GM21390 (cell line): Measurements from ENCODE around the gene SLC44A3.
"Not testable (repeated sequence)": the region's sequence is repeated elsewhere in the genome, so short reads cannot be mapped to it uniquely, and the experiment has no call there.

Experiments
- ATAC-seq: cut with Tn5 transposase; IDR thresholded peaks from one replicate; pipeline ENCODE4 v1.9.1; 2021; ENCODE audit not compliant: unreplicated experiment

SLC44A3 gene

GRCh38 chr1:94832931-94833585, 12.9 kb downstream of the SLC44A3 start:
- ATAC-seq: no peak

- ATAC-seq: no peak
Observed at GRCh38 chr1:94836891-94837290, 16.7 kb downstream of the SLC44A3 start.

DNA sequence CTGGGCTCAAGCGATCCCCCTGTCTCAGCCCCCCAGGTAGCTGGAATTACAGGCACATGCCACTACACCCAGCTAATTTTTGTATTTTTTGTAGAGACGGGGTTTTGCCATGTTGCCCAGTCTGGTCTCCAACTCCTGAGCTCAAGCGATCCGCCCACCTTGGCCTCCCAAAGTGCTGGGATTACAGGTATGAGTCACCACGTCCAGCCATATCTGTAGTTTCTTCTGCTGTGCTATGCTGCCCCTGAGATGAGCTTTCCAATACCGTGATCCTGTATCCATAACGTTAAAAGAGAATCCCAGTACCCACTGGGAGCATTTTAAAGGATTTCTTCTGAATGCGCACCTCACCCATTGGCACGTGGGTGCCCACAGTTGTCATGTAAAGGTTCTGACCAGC, 20.2 kb downstream of the SLC44A3 start:
- ATAC-seq: not testable (repeated sequence)

GRCh38 chr1:94840808-94841207, 20.7 kb downstream of the SLC44A3 start:
- no peak for ATAC-seq

DNA sequence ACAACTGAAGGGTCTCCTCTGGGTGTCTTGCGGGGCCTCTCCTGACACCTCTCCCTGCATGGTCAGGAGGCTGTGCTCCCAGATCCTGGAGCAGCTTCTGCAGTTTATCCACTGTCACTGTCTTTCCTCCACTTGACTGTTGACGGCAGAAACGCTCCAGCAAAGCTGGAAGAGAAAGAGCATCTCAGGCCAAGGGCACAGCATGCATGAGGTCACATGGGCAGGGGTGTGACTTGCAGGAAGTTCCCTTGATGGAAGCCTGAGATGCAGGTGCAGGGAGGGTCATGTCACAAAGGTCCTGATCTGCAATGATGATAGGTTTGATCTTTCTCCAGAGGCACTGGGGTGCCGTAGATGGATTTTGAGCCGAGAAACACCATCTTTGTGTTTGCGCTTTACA, 23.3 kb downstream of the SLC44A3 start:
- ATAC-seq: no peak

- no peak for ATAC-seq
Observed at GRCh38 chr1:94843846-94844245, 23.7 kb downstream of the SLC44A3 start.

DNA sequence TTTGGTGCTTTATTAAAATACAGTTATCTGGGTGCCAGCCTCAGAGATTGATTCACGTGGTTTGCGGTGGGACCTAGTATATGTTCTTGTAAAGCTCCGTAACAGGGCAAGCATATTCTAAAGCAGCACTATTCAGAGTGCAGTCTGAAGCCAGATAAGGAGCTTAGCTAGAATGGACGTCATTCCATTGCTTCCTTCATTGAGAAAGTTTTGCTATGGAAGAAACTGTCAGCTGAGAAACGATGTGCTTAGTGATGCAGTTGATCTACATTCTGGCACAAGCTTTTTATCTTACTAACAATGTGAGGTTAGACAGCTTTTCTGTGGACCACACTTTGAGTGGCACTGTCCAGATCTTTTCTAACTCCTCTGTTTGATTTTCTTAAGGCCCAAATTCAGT, 26.2 kb downstream of the SLC44A3 start:
- no peak for ATAC-seq

DNA sequence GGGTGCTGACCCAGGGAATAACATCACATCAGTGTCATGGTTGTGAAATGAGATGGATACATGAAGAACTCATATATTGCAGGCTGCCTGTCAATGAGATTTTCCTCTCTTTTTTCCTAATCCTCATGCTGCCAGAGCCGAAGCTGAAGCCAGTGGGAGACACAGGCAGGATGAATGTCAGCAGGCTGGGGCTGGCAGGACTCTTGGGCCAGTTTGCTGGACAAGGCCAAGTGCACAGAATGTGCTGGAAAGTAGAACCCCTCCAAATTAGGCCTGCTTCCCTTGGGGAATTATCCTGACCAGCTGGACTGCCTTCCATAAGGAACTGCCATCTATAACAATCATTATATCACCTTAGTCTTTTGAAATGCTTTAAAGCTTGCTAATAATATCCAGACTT, 31.4 kb downstream of the SLC44A3 start:
- ATAC-seq: no peak

DNA sequence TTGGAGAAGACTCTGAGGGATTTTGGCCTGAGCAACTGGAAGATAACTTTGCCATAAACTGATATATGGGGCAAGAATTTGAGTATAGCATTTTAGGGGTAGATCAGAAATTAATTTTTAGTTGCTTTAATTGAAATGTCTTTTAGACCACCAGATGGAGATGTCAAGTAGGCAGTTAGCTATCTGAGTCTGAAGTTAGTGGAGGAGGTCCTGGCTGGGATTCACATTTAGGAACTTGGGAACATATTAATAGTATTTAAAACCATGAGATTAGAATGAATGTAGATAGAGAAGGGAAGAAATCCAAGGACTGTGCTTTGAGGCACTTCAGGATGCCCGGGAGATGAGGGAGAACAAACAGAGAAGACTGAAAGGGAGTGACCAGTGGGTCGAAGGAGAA, 32.6 kb downstream of the SLC44A3 start:
- no peak for ATAC-seq

DNA sequence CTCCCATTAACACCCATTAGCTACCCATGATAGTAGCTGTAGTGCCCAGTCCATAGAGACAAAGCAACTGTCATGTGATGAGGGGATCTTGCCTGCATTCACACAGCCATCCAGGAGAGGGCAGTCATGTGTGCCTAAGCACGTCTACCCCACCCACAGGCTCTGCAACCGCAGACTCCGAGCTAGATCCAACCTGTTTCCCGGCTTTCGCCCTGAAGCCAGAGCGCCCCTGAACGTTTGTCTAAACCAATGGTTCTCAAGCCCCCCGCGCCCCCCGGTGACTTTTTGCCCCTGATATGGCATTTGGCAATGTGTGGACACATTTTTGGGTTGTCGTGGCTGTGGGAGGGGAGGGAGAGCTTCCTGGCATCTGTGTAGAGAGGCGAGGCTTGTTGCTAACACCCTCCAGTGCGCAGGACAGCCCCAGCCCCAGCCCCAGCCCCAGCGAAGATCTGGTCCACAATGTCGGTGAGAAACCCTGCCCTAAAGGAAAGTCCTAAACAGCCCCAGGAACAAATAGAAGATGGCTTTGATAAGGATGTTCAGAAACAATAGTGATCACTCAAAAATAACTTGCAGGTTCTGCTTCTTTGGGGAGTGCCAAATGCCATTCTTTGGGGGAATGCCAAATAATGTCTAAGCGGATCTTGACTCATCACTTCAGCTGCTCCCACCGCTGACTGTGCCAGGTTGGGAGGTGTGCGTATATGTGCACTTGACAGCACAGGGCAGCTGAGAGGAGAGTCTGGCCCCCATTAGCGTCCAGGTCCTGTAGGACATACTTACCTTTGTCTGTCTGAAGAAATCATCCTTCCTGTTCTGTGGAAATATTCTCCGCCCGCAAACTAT, 34.5 kb downstream of the SLC44A3 start:
- ATAC-seq: peak; percentile 99

DNA sequence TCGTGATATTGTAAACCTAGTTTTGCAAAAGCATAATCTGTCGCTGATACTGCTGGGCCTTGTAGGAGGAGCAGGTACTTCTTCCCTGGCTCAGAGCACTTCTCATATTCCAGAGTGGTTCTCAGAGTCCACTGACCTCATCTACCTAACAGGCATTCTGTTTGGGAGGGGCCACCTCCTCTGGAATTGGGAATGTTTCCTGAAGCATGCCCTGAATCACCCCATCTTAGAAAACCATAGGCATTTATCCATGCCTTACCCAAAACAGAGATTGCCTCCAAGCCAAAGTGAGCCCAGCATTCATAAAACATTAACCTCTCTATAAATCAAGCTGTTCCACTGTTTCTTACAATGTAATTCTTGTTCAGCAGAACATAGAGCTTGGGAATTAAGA, 35.1 kb downstream of the SLC44A3 start:
- no peak for ATAC-seq

DNA sequence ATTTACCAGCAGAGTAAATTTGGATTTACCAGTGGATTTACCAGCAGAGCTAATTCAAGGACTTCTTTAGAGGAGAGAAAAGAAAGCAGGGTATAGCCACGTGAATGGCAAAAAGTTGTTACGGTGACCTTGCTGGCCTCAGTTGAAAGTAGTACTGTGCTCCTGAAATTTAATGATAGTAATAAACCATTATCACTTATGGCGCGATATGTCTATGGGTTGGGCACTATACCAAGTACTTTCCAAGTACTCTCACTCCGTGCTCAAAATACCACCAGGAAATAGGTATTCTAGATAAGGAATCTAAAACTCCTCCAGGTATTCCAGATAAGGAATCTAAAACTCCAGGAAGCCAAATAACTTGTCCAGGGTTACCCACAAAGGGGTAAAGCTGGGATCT, 35.8 kb downstream of the SLC44A3 start:
- ATAC-seq: no peak

GRCh38 chr1:94856868-94857267, 36.7 kb downstream of the SLC44A3 start:
- ATAC-seq: no peak

- ATAC-seq: no peak
Observed at GRCh38 chr1:94858276-94858675, 38.1 kb downstream of the SLC44A3 start.

DNA sequence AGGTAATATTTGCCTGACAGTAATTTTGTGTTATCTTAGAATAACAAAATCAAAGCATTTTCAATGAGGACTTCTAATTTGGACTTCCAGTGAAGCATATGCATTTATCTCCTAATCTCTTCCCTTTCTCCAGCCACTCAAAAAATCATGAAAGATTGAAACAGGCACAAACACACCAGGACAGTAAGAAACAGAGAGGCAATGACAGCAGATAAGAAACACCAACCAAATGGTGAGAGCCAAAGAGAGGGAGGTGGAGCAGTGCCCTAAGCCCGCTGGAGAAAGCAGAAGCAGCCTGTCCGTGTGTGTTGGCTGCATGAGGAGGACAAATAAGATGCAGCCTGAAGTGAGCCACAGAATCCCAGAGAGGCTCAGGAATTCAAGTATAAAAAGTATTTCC, 39.0 kb downstream of the SLC44A3 start:
- ATAC-seq: no peak

DNA sequence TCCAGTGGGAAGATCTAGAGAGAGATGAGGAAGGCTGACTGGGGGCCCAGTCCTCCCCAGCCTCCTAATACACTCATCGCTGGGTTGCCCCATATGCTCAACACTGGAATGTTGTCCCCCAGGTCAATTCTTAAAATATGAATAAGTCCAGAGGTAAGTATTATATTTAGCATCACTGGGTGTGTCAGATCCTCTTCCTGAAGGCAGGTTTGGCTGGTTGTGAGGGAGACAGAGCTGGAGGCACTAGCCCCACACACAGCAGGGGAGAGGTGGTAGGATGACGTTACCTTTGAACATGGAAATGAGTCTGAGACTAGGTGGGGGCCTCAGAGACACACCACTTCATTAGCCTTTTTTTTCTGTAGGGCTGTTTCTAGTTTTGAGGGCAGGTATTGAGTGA, 42.6 kb downstream of the SLC44A3 start:
- no peak for ATAC-seq

GRCh38 chr1:94863297-94863911, 43.2 kb downstream of the SLC44A3 start:
- ATAC-seq: no peak

DNA sequence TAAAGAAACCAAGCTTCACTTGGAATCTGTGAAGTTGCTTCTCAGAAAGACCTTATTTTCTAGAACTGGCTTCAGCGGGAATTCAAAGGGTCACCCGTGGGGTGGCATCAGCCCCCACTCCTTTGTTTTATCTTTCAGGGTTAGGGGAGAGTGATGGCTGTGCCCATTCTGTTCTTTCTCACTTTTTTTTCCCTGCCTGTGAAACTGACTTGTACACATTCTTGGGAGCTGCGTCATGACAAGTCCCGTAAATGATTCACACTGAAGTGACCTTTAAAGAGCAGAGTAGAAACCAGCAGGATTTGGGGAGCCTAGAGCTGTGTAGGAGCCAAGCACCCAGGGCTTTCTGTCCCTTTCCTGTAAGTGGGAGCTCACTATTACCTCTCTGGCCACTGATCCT, 43.8 kb downstream of the SLC44A3 start:
- no peak for ATAC-seq

- ATAC-seq: no peak
Observed at GRCh38 chr1:94864821-94865220, 44.7 kb downstream of the SLC44A3 start.

GRCh38 chr1:94865360-94865759, 45.2 kb downstream of the SLC44A3 start:
- no peak for ATAC-seq

GRCh38 chr1:94866164-94866807, 46.1 kb downstream of the SLC44A3 start:
- ATAC-seq: no peak

- no peak for ATAC-seq
Observed at GRCh38 chr1:94871031-94871430, 50.9 kb downstream of the SLC44A3 start.
